T-helper 2 cell treated with Interferon-gamma antibody and Interleukin-4, amounts not matched to agents 100 ng/mL and 5 ng/mL, for 36 hours (primary cell): ENCODE results near the gene C12orf75. TPM values are rescaled to one million over a fixed set of nuclear protein-coding genes. Genes with fewer than 3 reads are reported as not detected.
"Not testable (repeated sequence)": the region's sequence is repeated elsewhere in the genome, so short reads cannot be mapped to it uniquely, and the experiment has no call there.

Experiments used
- intact Hi-C: fragments of 100-400 bp; cut with micrococcal nuclease; formaldehyde crosslinking; loops from one replicate; pipeline ENCODE4 v1.15.1; 2023
- total RNA-seq: library from RNA; stranded (reverse); gene quantifications from 2 replicates; pipeline ENCODE4 v1.2.3, GENCODE V29; 2022

The C12orf75 gene
- total RNA-seq, 1 donor from 2014 or later: 311 TPM

- intact Hi-C loops: no loop called here
Measured at GRCh38 chr12:105368047-105368646, 37.7 kb downstream of the C12orf75 start.

GRCh38 chr12:105369014-105369413 is 38.5 kb downstream of the C12orf75 start:
- intact Hi-C loops: no loop called here

GRCh38 chr12:105374303-105374702 is 43.8 kb downstream of the C12orf75 start:
- intact Hi-C loops: no loop called here

DNA sequence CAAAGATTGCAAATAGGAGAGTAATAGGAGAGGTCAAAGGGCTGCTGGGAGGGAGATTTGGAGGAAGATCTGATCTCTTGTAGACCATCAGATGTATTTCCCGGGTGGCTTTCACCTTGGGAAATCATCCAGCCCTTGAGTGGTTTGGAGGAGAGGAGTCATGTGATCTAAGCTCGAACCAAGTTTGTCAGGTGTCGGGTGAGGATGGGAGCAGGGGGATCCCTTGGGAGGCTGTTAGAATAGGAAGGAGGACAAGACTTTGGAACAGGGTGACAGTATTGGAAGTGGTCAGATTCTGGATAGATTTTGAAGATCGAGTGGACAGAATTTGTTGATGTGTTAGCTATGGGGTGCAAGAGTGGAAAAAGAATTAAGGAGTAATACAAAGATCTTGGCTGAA is 46.6 kb downstream of the C12orf75 start:
- intact Hi-C loops: no loop called here

- intact Hi-C loops: no loop called here
Measured at GRCh38 chr12:105378911-105379310, 48.4 kb downstream of the C12orf75 start.

DNA sequence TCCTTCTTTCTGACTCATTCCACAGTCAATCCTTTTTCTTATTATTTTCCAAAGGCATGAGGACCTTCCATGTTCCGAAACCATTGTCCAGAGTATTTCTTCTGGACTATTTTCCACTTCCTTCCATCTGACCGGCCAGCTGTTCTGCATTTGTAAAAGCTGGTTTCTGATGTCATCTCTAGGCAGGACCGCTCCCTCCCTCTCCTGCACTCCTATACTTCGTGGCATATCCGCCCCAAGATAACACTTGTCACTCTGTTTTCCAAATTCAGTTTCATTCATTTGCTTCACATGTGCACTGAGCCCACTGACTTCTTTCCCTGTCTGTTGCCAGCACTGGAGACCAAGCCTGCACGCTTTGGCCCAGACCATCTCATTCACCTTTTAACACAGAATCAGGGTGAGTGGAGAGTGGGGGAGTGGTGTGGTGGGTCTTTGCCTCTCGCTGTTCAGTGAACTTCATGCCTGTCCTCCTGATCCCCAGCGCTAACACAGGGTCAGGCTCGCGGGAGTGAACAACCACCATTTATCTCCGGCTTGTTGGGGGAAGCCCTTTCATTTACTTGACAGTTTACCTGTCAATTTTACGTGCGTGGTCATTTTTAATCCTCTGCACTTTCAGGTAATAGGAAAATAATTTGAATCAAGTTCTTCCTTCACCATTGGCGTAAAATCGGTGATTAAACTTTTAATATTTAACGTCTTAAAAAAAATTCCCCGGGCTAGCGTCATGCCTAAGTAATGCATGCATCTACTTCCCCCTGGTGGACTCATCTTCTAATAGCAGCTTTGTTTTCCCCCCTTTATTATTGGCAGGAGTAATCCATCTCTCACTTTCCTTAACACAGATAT is 52.5 kb downstream of the C12orf75 start:
- intact Hi-C loops: loop anchor here (1.0 to 10.0 kb wide), 4 partner anchors 62 to 278 kb away; partner anchors contain the start of genes APPL2 and WASHC4

DNA sequence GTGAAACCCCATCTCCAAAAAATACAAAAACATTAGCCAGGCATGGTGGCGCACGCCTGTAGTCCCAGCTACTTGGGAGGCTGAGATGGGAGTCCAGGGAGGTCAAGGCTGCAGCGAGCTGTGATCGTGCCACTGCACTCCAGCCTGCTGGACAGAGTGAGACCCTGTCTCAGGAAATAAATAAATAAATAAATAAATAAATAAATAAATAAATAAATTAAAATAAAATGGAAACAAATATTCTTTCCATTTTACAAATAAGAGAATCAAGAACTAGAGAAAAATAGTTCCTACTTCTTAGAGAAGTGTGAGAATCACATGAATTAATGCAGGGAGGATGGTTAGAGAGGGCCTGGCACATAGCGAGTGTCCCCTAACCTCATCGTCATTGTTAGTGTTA is 53.7 kb downstream of the C12orf75 start:
- intact Hi-C loops: loop anchor here (5.0 to 10.0 kb wide), 2 partner anchors 147 to 279 kb away; partner anchors contain the start of genes APPL2 and WASHC4

GRCh38 chr12:105384916-105385535 is 54.5 kb downstream of the C12orf75 start:
- intact Hi-C loops: loop anchor here (5.0 to 10.0 kb wide), 2 partner anchors 148 to 280 kb away; partner anchors contain the start of genes APPL2 and WASHC4

GRCh38 chr12:105386431-105386830 is 55.9 kb downstream of the C12orf75 start:
- intact Hi-C loops: loop anchor here (10.0 kb wide), 1 partner anchor 282 kb away; the partner anchor contains the start of gene WASHC4

- intact Hi-C loops: no loop called here
Measured at GRCh38 chr12:105391231-105391630, 60.7 kb downstream of the C12orf75 start.

- intact Hi-C loops: no loop called here
Measured at GRCh38 chr12:105393587-105393986, 63.1 kb downstream of the C12orf75 start.

GRCh38 chr12:105396024-105396423 is 65.5 kb downstream of the C12orf75 start:
- intact Hi-C loops: no loop called here

GRCh38 chr12:105396983-105397382 is 66.5 kb downstream of the C12orf75 start:
- intact Hi-C loops: no loop called here

GRCh38 chr12:105398930-105399329 is 68.4 kb downstream of the C12orf75 start:
- intact Hi-C loops: no loop called here

DNA sequence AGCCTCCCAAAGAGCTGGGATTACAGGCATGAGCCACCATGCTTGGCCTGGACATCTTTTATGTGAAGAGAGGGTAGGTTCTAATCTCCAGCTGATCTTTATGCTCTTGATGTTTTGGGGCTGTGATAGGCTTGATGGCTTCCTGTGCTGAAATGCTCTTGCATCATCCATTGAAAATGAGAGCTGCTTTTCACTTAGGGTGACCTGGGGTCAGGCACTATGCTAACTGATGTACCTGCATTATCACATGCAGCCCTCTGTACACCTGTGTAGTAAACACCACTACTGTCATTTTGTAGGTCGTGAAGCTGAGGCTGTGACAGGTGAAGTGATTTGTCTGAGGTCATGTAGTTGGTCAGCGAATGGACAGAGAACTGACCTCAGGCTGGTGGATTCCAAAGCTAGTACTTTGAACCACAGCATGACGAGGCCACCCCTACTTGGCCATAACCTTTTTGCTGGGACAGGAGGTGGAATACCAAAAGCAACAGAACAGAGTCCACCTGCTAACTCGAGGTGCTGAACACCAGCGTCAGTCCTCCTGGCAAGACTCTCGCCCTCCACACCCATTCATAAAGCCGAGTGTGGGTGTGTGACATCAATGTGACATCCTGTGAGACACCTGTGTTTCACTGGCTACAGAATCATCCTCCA is 69.1 kb downstream of the C12orf75 start:
- intact Hi-C loops: no loop called here

DNA sequence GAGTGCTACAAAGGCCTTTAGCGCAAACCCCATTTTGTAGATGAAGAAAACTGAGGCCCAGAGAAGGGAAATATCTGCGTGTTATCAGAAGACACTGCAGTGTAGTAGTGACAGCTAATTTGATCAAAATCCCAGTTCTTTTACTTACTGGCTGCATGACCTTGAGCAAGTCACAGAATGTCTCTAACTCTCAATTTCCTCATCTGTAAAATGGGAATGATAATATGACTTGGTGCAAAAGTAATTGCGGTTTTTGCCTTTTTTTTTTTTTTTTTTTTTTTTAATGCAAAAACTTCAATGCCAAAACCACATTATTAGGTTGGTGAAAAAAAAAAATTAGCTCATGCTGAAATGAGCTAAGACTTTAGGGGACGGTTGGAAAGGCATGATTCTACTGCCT is 69.7 kb downstream of the C12orf75 start:
- intact Hi-C loops: no loop called here

GRCh38 chr12:105401198-105401597 is 70.7 kb downstream of the C12orf75 start:
- intact Hi-C loops: no loop called here

GRCh38 chr12:105402366-105402765 is 71.9 kb downstream of the C12orf75 start:
- intact Hi-C loops: no loop called here

DNA sequence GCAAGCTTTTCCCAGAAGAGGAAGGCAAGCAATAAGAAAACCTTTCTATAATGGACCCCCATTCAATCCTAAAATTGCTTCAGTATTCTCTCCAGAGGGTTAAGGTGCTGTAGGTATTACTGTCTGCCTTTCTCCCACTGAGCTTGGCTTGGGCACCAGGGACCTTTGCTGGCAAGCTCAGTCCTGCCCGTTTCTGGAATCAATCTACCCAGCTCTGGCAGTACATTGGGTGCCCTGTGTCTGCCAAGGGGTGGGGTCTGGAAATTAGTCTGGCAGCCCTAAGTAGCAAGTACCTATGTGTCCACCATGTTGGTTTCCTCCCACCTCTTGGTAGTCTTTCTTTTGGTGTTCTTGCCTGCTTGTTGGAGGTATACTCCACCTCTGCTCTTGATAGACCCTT is 72.6 kb downstream of the C12orf75 start:
- intact Hi-C loops: no loop called here

GRCh38 chr12:105404134-105404533 is 73.6 kb downstream of the C12orf75 start:
- intact Hi-C loops: not testable (repeated sequence)

DNA sequence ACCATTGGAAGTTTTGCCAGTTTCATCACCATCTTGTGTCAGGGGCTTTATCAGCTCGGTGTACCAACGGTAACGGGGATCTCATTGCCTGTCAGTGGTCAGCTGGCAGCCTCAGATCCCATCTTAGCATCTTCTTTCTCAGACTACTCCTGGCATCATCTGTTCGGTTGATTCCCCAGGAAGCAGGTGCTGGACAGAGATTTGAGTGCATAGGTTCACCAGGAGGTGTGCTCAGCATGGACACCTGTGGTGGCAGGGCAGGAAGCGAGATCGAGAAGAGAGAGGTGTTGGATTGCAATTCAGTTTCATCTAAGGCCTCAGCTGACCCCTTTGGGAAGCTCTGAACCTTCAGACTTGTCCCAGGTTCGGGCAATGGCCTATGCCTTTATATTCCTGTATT is 76.0 kb downstream of the C12orf75 start:
- intact Hi-C loops: no loop called here
